Astrocyte (in vitro differentiated cells and primary cell): Measurements from ENCODE around the gene JAKMIP1.

Source experiments
- CTCF ChIP-seq: IDR thresholded peaks from 2 replicates; pipeline ENCODE4 v1.5.1; 2011; ENCODE audit warnings: low read depth, mild to moderate bottlenecking, inconsistent platforms, low read length, moderate library complexity; ENCODE audit not compliant: insufficient read depth
- EZH2 ChIP-seq: IDR thresholded peaks from 2 replicates; pipeline ENCODE4 v1.6.1; 2012; ENCODE audit warnings: mild to moderate bottlenecking, low read length, inconsistent platforms; ENCODE audit not compliant: insufficient read depth

GRCh38 chr4:6235901-6236640 is 35.7 kb upstream of the JAKMIP1 start:
- no peak for TF ChIP-seq CTCF
- no peak for TF ChIP-seq EZH2
